GM18870 (cell line): ENCODE data around the gene ME3.
A peak's percentile ranks its signal among the peaks of the same experiment; 100 is the strongest.
"Not testable (repeated sequence)": the region's sequence is repeated elsewhere in the genome, so short reads cannot be mapped to it uniquely, and the experiment has no call there.

Experiments used
- ATAC-seq: cut with Tn5 transposase; IDR thresholded peaks from one replicate; pipeline ENCODE4 v1.9.1; 2021; ENCODE audit warnings: moderate library complexity; ENCODE audit not compliant: unreplicated experiment

ME3 gene

DNA sequence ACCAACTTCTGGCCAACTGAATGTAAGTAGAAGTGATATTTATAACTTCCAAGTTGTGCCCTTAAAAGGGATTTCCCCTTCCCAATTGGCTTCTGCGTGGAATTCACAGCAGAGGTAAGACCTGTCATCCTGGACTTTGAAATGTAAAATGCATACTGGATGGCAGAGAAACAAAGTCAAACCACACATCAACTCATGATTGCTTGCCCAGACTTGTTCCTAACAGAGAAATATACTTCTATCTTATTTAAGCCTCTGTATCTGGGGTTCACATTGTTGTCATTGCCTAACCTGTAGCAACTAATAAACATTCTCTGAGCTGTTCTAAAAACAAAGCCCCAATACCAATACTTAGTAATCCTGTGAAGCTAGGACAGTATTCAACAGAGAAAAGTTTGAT, 6.2 kb downstream of the ME3 start:
- no peak for ATAC-seq

DNA sequence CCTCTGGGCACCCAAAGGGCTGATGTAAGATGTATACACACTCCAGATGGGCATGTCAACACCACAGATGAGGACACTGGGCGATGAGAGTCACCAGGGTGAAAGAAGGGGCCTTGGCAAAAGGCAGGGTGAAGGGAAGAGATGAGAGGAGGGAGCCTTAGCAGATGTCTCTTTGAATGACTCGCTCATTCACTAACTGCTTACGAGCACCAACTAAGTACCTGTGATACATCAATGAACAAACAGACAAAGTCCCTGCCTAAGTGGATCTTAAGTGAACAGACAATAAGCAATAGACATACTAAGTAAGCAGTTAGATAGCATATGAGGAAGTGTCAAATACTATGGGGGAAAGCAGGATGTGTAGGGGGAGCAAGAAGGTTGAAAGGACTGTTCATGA, 7.5 kb downstream of the ME3 start:
- no peak for ATAC-seq

DNA sequence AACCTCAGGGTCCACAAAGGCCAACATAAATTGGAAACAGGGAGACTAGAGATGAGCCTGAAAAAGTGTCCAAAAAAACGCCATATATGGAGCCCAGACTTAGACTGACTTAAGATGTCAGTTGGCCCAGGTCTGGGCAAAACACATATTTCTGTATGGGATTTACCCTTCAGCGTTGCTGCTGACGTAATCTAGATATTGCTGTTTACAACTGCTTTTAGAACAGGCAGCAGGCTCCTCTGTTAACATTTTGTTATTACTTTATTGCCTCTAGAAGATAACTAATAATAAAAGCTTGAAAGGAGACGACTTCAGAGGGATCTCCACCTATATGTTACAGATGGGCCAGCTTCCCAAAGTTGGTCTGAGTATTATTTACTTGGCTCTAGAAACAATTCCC, 8.7 kb downstream of the ME3 start:
- no peak for ATAC-seq

DNA sequence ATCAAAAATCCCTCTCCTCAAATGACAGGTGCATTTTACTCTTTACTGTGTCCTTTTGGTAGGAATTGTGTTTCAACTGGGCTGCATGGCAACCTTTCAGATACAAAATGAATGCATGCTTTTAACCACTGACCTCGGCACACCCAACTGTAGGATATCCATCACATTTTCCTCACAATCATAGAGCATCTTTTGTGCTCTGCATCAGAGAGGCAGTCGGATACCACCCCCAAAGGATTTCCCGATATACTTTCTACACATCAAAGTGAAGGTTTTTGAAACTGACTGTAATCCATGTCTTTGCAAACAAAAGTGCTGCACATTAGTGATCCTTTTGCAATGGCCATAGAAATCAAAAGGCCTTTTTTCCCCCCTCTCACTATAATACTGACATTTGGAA, 9.1 kb downstream of the ME3 start:
- ATAC-seq, result no peak

DNA sequence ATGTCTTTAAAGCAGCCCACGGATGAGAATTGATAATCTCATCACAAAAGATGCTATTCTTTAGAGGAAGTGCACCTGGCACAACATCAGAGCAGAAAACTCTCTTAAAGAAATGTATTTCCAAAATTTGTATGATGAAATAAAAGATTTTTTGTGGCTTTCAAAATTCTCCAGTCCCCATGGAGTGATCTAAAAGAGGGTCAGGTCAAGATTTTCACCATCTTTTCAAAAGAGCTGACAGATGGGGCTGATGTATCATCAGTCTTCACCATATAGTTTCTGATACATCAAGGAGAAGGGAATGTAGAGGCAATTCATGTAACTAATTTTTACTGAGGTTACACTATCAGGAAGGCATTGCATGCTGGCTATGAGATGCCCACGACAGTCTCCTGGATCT, 11.7 kb downstream of the ME3 start:
- no peak for ATAC-seq

DNA sequence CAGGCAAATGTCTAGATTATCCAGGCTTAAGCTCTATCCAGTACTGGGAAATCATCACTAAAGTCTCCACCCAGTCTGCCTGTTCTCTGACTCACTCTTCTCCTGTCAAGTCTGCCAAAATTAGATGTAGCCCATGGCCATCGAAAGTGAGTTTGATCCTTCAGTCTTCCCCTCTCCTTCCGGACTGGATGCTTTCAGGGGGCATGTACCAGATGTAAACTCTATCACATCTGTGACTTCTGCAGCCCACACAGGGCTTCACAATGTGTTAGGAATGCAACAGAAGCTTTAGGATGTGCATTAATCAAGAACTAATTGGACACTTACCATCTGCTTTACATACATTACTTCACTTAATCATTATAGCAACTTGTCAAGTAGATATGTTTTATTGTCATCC, 12.3 kb downstream of the ME3 start:
- ATAC-seq, result no peak

DNA sequence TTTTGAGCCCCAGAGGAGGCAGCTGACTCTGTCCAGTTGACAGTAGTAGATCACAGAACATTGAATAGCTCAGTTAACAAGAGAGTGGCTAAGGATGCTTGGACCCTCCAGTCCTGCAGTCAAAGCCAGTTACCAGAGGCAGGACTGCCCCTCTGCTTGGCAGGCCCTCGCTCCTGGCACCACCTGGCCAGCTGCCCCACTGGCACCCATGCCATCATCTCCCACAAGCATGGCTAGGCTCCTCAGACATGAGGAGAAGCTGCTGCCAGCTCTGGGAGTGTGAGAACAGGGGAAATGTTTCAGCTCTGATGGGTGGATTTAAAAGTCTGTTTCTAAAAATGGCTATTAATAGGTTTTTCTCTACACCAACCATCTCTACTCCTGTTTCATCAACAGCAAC, 13.9 kb downstream of the ME3 start:
- no peak for ATAC-seq

DNA sequence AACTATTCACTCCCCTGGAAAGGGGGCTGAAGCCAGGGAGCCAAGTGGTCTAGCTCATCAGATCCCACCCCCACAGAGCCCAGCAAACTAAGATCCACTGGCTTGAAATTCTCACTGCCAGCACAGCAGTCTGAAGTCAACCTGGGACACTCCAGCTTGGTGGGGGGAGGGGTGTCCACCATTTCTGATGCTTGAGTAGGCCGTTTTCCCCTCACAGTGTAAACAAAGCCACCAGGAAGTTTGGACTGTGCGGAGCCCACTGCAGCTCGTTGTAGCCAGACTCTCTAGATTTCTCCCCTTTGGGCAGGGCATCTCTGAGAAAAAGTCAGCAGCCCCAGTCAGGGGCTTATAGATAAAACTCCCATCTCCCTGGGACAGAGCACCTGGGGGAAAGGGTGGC, 27.2 kb downstream of the ME3 start:
- ATAC-seq, result not testable (repeated sequence)

DNA sequence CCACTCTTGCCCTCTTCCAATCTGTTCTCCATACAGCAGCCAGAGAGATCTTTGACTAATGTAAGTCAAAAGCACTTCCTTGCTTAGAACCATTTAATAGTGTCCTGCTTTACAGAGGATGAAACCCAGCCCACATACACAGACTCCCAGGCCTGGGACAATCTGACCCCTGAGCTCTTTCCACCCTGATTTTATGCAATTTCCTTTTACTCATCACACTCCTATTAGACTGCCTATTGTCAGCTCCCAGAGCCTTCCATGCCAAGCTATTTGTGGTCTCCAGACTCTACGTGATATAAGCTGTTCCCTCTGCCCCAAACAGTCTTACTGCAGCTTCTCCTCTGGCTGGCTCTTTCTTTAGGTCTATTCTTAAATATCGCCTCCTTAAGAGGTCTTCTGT, 28.1 kb downstream of the ME3 start:
- ATAC-seq, result no peak

DNA sequence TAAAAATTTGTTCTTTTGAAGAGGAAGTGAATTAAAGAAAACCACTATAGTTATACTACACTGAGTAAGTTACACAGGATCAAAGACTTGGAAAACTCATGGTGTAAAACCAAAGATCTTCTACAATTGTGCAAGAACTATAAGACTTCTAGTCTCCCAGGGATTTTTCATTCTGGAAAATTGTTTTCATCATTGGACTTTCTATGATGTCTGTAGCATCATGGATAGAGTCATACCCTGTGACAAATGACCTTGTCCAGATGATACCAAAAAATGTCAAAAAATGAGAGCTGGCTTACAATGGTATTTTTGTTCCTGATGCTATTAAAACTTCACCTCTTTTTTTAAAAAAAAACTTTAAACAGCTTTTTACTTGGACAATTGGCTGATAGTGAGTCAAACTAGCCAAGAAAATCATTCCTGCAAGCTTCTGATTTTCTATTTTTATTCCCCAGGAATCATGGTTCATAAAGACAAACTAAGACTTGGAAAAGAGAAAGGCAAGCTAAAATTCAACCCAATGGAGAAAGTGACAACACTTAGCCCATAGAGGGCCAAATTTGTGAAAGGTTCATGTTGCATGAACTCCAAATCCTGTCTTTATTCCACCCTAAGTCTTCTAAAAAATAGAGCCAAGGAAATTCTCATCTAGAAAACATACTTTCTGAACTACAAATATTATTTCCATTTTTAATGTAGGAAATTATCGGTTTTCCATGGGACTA, 30.7 kb downstream of the ME3 start:
- no peak for ATAC-seq

DNA sequence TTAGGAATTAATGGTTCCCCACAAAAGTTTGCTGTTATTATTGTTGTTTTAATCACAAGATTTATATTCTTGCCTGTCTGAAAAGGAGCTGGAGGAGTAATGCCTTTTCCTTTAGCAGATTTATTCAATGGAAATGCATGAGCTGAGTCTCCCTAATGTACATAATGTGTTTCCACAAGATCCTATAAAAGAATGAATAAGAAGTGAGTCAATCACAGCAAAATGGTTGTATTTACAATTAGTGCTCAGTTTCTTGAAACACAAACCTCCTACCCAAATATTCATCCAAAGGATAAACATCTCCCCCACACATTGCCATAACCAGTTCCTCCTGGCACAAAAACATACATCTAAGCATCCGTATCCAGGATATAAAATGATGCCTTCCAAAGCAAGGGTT, 33.3 kb downstream of the ME3 start:
- no peak for ATAC-seq

DNA sequence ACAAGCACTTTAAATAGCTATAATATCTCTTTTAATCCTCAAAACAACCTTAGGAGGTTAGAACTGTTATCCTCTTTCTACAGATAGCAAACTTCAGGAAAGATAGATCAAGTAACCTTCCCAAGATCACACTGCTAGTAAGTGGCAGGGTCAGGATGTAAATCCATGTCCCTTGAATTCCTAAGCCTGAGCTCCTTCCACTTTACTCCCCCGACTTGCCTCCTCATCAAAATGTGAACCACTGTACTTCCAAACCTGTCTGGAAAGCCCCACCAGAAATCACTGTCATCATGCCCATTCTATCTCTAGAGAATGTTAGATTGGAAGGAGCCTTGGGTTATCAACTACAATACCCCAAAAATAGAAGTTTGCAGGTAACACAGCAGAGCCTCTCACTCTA, 33.7 kb downstream of the ME3 start:
- ATAC-seq, result no peak

DNA sequence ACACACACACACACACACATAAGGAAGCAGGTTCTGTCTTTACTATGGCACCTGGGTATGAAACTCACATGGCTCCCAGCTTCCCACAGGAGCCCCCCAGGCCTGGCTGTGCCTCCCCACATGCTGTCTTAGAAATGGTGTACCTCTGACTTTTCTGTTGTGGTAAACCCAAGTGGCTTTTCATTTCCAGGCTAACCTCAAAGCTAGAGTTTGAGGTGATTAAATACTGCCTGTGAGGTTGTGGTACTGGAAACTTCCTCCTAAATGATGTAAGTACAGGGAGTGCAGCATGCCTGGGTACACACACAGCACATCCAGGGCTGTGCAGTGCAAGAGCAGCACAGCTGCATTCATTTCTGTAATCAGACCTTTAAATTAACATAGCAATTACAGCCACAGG, 34.4 kb downstream of the ME3 start:
- ATAC-seq, result peak; percentile 58

DNA sequence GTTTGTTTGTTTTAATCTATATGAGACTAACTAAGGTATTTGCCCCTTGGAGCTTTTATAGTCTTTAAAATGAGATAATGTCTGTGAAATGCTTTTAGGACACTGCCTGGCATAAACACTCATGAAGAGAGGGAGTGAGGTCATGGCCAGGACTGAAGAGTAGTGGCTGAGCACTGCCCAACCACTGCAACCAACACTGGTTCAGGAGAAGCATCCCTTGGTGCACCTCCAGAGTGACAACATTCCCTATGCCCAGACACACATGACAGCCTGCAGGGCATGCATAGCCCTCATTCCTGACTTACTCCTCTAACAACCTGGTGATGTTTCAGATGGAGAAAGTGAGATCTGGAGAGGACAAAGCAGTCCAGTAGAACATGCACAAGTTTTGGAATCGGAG, 36.1 kb downstream of the ME3 start:
- ATAC-seq, result no peak

DNA sequence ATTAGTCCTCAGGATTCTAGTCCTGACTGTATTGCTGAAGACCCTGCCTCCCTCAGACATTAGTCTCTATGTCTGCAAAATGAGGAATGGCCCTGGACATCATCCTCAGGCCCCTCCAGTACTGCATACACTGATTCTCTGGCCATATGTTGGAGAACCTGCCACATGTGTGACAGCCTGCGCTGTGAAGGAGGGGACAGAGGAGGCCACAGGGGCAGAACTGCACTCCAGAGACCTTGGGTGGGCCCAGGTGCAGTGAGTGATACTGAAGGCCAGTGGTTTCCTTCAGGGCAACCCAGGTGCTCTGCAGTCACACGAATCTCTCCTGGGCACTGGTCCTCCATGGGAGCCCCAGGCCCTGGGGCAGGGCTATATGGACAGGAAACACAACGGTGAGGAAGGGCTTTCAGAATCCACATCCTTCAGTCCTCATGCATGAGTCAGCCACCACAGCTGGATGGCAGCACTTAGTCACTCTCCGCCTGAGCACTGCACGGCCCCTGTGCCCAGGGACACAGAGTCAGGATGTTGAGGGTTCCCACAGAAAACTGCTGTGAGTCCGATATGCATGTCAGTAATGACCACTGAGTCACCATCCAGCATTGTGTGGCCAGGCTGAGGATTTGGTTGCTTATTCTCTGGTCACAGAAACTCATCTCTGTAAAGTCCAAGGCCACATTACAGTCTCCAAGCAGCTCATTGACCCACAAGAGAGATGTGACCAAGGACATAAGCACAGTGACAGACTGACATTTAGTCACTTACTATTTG, 39.7 kb downstream of the ME3 start:
- ATAC-seq, result peak; percentile 86

DNA sequence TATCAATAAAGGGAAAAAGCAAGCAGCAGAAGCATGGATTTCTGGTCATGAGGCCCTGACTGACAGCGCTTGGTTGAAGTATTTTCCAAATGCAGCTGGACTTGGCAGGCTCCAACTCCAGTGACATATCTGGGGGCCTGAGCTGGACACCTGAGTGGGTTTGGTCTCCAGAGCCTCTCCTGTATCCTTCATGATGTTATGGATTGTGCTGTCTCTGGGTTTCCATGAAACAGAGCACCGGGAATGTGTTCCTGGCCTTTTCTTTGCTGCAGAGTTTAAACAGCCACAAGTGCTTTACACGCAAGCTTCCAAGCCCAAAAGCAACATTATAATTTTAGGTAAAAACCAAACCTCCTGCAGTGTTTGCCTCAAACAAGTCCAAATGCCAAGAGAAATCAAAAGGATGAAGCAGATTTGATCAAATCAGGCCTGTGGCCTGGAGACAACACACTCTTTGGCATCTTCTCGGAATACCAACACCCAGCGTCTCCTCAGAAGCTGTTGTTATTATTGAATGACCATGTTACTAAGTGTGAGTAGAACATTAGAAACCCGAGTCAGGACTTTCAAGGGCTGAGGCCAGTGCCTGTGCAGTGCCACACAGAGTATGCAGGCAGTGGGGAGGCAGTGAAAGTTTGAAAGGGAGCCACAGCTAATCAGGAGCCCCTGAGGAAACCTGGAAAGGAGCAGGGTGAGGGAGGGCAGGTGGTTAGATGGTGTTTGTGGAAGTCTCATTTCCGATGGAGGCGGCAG, 42.0 kb downstream of the ME3 start:
- no peak for ATAC-seq

DNA sequence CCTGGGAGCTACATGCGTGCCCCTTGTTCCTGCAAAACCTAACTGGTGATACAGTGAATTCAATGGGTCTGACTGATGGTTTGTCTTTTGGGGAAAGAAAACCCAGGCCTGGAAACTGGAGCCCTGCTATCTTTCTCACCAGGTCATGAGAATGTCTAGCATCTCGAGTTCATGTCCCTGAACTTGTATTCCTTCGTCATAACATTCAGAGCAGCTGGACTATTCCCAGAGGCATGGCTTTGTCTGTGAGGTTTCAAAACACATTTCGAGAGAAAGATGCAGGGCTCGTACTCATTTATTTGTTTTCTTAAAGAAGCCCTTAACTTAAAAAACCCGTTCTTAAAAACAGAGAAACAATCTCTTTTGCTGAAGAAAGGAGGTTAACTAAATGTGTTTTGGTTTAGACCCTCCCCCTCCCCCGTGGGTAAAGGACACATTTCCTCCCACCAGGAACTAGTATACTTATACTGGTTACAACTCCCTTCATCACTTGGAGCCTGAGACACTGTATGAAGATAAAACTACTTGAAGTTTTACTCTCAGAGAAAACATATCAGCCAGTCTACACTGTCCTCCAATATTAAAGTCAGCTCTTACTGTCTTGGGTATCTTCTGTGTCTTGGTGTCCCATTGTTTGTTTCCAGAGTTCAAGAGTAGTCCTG, 43.2 kb downstream of the ME3 start:
- no peak for ATAC-seq

DNA sequence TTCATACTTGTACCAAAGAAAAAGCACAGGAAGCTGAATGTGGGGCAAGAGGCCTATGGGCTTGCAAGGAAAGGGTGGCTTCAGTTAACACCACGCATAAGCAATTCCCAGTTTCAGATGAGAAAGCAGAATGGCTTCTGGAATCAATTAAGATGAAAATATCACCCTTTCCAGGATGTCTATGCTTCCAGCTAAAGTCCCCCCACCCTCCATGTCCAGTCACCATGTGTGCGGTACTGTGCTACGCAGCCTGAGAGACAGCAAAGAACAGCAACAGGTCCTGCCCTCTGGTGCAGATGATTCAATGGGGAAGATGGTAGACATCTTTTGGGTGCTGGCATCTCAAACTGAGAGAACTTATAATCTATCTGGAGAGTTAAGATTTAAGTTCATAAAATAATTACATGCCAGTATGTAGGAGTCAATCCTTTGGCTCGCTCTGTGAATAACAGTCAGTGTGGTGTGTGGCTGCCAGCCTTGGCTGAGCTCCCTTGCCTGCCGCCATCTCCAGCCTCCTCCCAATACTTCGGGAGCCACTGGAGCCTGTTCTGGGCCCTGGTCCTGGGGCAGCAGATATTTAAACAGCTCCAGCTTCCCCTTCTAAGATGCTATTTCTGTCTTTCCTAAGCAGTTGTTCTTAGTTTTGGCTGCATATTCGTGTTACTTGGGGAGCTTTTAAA, 44.5 kb downstream of the ME3 start:
- ATAC-seq, result no peak

DNA sequence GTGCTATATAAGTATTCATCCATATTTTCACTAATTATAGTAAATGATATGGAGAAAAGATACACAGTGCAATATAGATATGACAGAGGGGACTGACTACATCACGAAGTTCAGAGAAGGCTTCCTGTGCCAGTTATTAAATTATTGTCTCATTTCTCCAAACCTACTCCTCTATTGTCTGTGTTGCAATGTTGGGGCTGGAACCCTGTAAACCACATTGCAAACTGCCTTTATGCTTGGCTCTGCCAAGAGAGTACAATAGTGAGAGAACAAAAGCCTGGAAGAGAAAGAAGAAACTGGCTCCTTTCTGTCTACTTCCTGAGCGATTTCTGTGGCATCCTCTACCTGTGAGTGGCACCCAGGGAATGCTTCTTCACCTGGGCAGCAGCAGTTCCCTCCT, 46.4 kb downstream of the ME3 start:
- ATAC-seq, result no peak

DNA sequence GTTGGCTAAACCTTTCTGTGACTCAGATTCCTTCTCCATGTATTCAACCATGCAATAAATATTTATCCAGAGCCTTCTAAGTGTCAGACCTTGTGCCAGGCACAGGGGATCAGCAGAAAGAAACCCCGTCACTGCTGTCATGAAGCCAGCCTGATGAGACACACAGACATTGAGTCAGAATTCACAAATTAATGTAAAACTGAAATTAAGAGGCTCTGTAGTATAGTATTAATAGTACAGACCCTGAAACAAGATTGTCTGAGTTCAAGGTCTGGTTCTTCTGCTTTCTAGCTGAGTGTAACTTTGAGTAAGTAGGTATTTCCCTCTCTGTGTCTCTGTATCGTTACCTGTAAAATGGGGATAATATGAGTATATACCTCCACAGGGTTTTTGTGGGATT, 46.9 kb downstream of the ME3 start:
- ATAC-seq, result peak; percentile 89

DNA sequence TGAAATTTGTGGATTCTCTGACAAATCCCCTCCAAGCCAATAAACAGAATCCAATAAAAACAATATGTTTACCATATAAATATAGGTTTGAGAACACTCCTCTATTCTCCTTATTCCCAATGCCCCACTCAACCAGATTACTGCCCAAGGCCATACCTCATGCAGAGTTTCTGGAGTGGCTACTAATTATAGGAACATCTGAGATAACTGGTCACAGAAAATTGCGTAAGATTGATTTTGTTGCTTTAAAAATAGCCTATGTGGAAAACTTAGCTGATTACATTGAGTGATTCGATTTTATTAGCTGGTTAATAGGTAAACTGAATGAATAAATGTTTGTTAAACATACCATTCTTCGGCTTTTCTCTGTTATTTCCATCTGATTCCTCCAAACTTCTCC, 48.0 kb downstream of the ME3 start:
- no peak for ATAC-seq
